ENCODE results near the gene KLHL2.
"Not testable (repeated sequence)": the region's sequence is repeated elsewhere in the genome, so short reads cannot be mapped to it uniquely, and the experiment has no call there.

The KLHL2 gene

GRCh38 chr4:165327211-165328100 lies 120.1 kb downstream of the KLHL2 start, which contains the start of gene MSMO1:
MSMO1 (plus strand) TSS chr4:165327669; CDS start chr4:165333371, 5,702 bp downstream.
- no peaks in the 10 kb centered on the region for H3K27me3 Mint-ChIP-seq (ENCODE audit: low read depth)
- H3K27ac Mint-ChIP-seq = no peak within 1 kb of the TSS
- no peak within 1 kb of the TSS for H3K4me3 Mint-ChIP-seq
- no peaks in the 10 kb centered on the region for H3K9me3 Mint-ChIP-seq
- peaks cover 33% of the 10 kb centered on the region for H3K36me3 Mint-ChIP-seq (ENCODE audit: low read depth)
- H3K4me1 Mint-ChIP-seq (ENCODE audit: low read depth) = peaks cover 34% of the 10 kb centered on the region
- DNase-seq (ENCODE audit: low spot score) = peak; percentile 100

GRCh38 chr4:165328101-165328425 lies 120.7 kb downstream of the KLHL2 start:
- Mint-ChIP-seq H3K27ac (no peak overlapping the region), H3K4me1 (ENCODE audit: low read depth) (peaks cover 37% of the 10 kb centered on the region), H3K27me3 (ENCODE audit: low read depth) (no peaks in the 10 kb centered on the region), H3K9me3 (no peaks in the 10 kb centered on the region), H3K4me3 (no peak overlapping the region), H3K36me3 (ENCODE audit: low read depth) (peaks cover 35% of the 10 kb centered on the region)
- no peak for DNase-seq (ENCODE audit: low spot score)

GRCh38 chr4:165328708-165329107 lies 121.3 kb downstream of the KLHL2 start:
- H3K27ac Mint-ChIP-seq = no peak overlapping the region
- H3K4me1 Mint-ChIP-seq (ENCODE audit: low read depth) = peaks cover 37% of the 10 kb centered on the region
- no peaks in the 10 kb centered on the region for H3K9me3 Mint-ChIP-seq
- no peaks in the 10 kb centered on the region for H3K27me3 Mint-ChIP-seq (ENCODE audit: low read depth)
- no peak overlapping the region for H3K4me3 Mint-ChIP-seq
- peaks cover 32% of the 10 kb centered on the region for H3K36me3 Mint-ChIP-seq (ENCODE audit: low read depth)
- DNase-seq (ENCODE audit: low spot score) = no peak

- peaks cover 46% of the 10 kb centered on the region for H3K4me1 Mint-ChIP-seq (ENCODE audit: low read depth)
Measured at GRCh38 chr4:165330071-165330470, 122.7 kb downstream of the KLHL2 start.

GRCh38 chr4:165330666-165331065 lies 123.3 kb downstream of the KLHL2 start:
- no peaks in the 10 kb centered on the region for H3K27me3 Mint-ChIP-seq (ENCODE audit: low read depth)
- H3K36me3 Mint-ChIP-seq (ENCODE audit: low read depth) = peaks cover 30% of the 10 kb centered on the region
- peaks cover 47% of the 10 kb centered on the region for H3K4me1 Mint-ChIP-seq (ENCODE audit: low read depth)
- H3K27ac Mint-ChIP-seq = peak overlapping the region; percentile 83
- no peak for DNase-seq (ENCODE audit: low spot score)
- H3K4me3 Mint-ChIP-seq = peak overlapping the region; percentile 77
- no peaks in the 10 kb centered on the region for H3K9me3 Mint-ChIP-seq

More at GRCh38 chr4:165330071-165330470, 122.7 kb downstream of the KLHL2 start:
- Mint-ChIP-seq H3K36me3 (ENCODE audit: low read depth) (peaks cover 29% of the 10 kb centered on the region), H3K4me3 (peak overlapping the region; percentile 77), H3K9me3 (no peaks in the 10 kb centered on the region), H3K27ac (peak overlapping the region; percentile 83), H3K27me3 (ENCODE audit: low read depth) (no peaks in the 10 kb centered on the region)
- no peak for DNase-seq (ENCODE audit: low spot score)

GRCh38 chr4:165331359-165331758 lies 124.0 kb downstream of the KLHL2 start:
- Mint-ChIP-seq H3K4me1 (ENCODE audit: low read depth) (peaks cover 42% of the 10 kb centered on the region), H3K27me3 (ENCODE audit: low read depth) (no peaks in the 10 kb centered on the region), H3K36me3 (ENCODE audit: low read depth) (peaks cover 32% of the 10 kb centered on the region), H3K27ac (peak overlapping the region; percentile 75), H3K9me3 (no peaks in the 10 kb centered on the region), H3K4me3 (peak overlapping the region; percentile 77)
- DNase-seq (ENCODE audit: low spot score) = no peak

- Mint-ChIP-seq H3K4me3 (peak overlapping the region; percentile 77), H3K36me3 (ENCODE audit: low read depth) (peaks cover 37% of the 10 kb centered on the region), H3K27ac (peak overlapping the region; percentile 58), H3K4me1 (ENCODE audit: low read depth) (peaks cover 46% of the 10 kb centered on the region), H3K9me3 (no peaks in the 10 kb centered on the region), H3K27me3 (ENCODE audit: low read depth) (no peaks in the 10 kb centered on the region)
- no peak for DNase-seq (ENCODE audit: low spot score)
Measured at GRCh38 chr4:165331823-165332222, 124.5 kb downstream of the KLHL2 start.

GRCh38 chr4:165332502-165332901 lies 125.1 kb downstream of the KLHL2 start:
- peaks cover 49% of the 10 kb centered on the region for H3K4me1 Mint-ChIP-seq (ENCODE audit: low read depth)
- no peaks in the 10 kb centered on the region for H3K9me3 Mint-ChIP-seq
- H3K36me3 Mint-ChIP-seq (ENCODE audit: low read depth) = peaks cover 40% of the 10 kb centered on the region
- H3K4me3 Mint-ChIP-seq = peak overlapping the region; percentile 77
- no peak for DNase-seq (ENCODE audit: low spot score)
- H3K27me3 Mint-ChIP-seq (ENCODE audit: low read depth) = no peaks in the 10 kb centered on the region
- peak overlapping the region; percentile 58 for H3K27ac Mint-ChIP-seq

- Mint-ChIP-seq H3K4me1 (ENCODE audit: low read depth) (peaks cover 49% of the 10 kb centered on the region), H3K4me3 (peak overlapping the region; percentile 16), H3K9me3 (no peaks in the 10 kb centered on the region), H3K27me3 (ENCODE audit: low read depth) (no peaks in the 10 kb centered on the region), H3K36me3 (ENCODE audit: low read depth) (peaks cover 48% of the 10 kb centered on the region), H3K27ac (peak overlapping the region; percentile 22)
- DNase-seq (ENCODE audit: low spot score) = no peak
Measured at GRCh38 chr4:165335163-165335703, 127.9 kb downstream of the KLHL2 start.

GRCh38 chr4:165336743-165337142 lies 129.4 kb downstream of the KLHL2 start:
- H3K4me1 Mint-ChIP-seq (ENCODE audit: low read depth) = peaks cover 39% of the 10 kb centered on the region
- H3K27me3 Mint-ChIP-seq (ENCODE audit: low read depth) = no peaks in the 10 kb centered on the region
- DNase-seq (ENCODE audit: low spot score) = no peak
- no peaks in the 10 kb centered on the region for H3K9me3 Mint-ChIP-seq
- no peak overlapping the region for H3K4me3 Mint-ChIP-seq
- no peak overlapping the region for H3K27ac Mint-ChIP-seq
- H3K36me3 Mint-ChIP-seq (ENCODE audit: low read depth) = peaks cover 49% of the 10 kb centered on the region

GRCh38 chr4:165342340-165342739 lies 135.0 kb downstream of the KLHL2 start:
- not testable (repeated sequence) for H3K27me3 Mint-ChIP-seq (ENCODE audit: low read depth); H3K4me3 Mint-ChIP-seq; H3K9me3 Mint-ChIP-seq; DNase-seq (ENCODE audit: low spot score); H3K4me1 Mint-ChIP-seq (ENCODE audit: low read depth); H3K27ac Mint-ChIP-seq
- peaks cover 38% of the 10 kb centered on the region for H3K36me3 Mint-ChIP-seq (ENCODE audit: low read depth)

GRCh38 chr4:165343353-165344191 lies 136.2 kb downstream of the KLHL2 start:
- no peak for DNase-seq (ENCODE audit: low spot score)
- H3K27ac Mint-ChIP-seq = no peak overlapping the region

GRCh38 chr4:165345666-165346417 lies 138.5 kb downstream of the KLHL2 start:
- DNase-seq (ENCODE audit: low spot score) = no peak
- no peak overlapping the region for H3K27ac Mint-ChIP-seq
- H3K27me3 Mint-ChIP-seq (ENCODE audit: low read depth) = no peaks in the 10 kb centered on the region
- H3K4me3 Mint-ChIP-seq = no peak overlapping the region
- peaks cover 19% of the 10 kb centered on the region for H3K36me3 Mint-ChIP-seq (ENCODE audit: low read depth)
- no peaks in the 10 kb centered on the region for H3K9me3 Mint-ChIP-seq
- no peaks in the 10 kb centered on the region for H3K4me1 Mint-ChIP-seq (ENCODE audit: low read depth)

More at GRCh38 chr4:165343353-165344191, 136.2 kb downstream of the KLHL2 start:
- H3K9me3 Mint-ChIP-seq = no peaks in the 10 kb centered on the region
- peaks cover 30% of the 10 kb centered on the region for H3K36me3 Mint-ChIP-seq (ENCODE audit: low read depth)
- H3K4me1 Mint-ChIP-seq (ENCODE audit: low read depth) = peaks cover 2% of the 10 kb centered on the region
- H3K4me3 Mint-ChIP-seq = no peak overlapping the region
- H3K27me3 Mint-ChIP-seq (ENCODE audit: low read depth) = no peaks in the 10 kb centered on the region
